KMS-11 (cell line): ENCODE data around the gene UBE2E1.

ENCODE experiments used
- H2AFZ ChIP-seq: fragments of 200-600 bp; sonication (generic); 2 replicates; pipeline ENCODE4 v1.6.1; 2016; ENCODE audit warnings: antibody characterized with exemption, mixed run types, low read depth
- H3K27ac ChIP-seq: fragments of 200-600 bp; sonication (generic); 2 replicates; pipeline ENCODE4 v1.6.1; 2016; ENCODE audit warnings: mild to moderate bottlenecking, mixed run types
- H3K27me3 ChIP-seq: fragments of 200-600 bp; sonication (generic); 2 replicates; pipeline ENCODE4 v1.6.1; 2017; ENCODE audit warnings: mild to moderate bottlenecking, low read depth, mixed run types, moderate library complexity; ENCODE audit not compliant: insufficient read depth
- H3K36me3 ChIP-seq: fragments of 200-600 bp; sonication (generic); 2 replicates; pipeline ENCODE4 v1.6.1; 2017; ENCODE audit warnings: mild to moderate bottlenecking, mixed run types; ENCODE audit not compliant: insufficient read depth
- H3K4me1 ChIP-seq: fragments of 200-600 bp; sonication (generic); 2 replicates; pipeline ENCODE4 v1.6.1; 2016; ENCODE audit warnings: mild to moderate bottlenecking, low read depth, mixed run types; ENCODE audit not compliant: poor library complexity, severe bottlenecking
- H3K4me2 ChIP-seq: fragments of 200-600 bp; sonication (generic); 2 replicates; pipeline ENCODE4 v1.7.0; 2016; ENCODE audit warnings: mild to moderate bottlenecking, mixed run types
- H3K4me3 ChIP-seq: fragments of 200-600 bp; sonication (generic); IDR thresholded peaks from 2 replicates; pipeline ENCODE4 v1.6.1; 2017; ENCODE audit warnings: low read depth, low read length, mixed read lengths; ENCODE audit not compliant: insufficient read depth
- H3K79me2 ChIP-seq: fragments of 200-600 bp; sonication (generic); 2 replicates; pipeline ENCODE4 v1.6.1; 2016; ENCODE audit warnings: low read depth, mixed run types; ENCODE audit not compliant: insufficient read depth
- H3K9ac ChIP-seq: fragments of 200-600 bp; sonication (generic); 2 replicates; pipeline ENCODE4 v1.6.1; 2016; ENCODE audit warnings: mild to moderate bottlenecking, mixed run types
- H4K20me1 ChIP-seq: fragments of 200-600 bp; sonication (generic); 2 replicates; pipeline ENCODE4 v1.6.1; 2016; ENCODE audit warnings: mild to moderate bottlenecking, mixed run types; ENCODE audit not compliant: insufficient read depth
- TF ChIP-seq, protein P1 (sequence below): fragments of 200-600 bp; sonication (generic); conservative IDR thresholded peaks from 2 replicates; pipeline ENCODE4 v1.6.1; 2017; ENCODE audit warnings: low read depth, mild to moderate bottlenecking, antibody characterized with exemption, low read length, moderate library complexity, mixed read lengths

UBE2E1 gene

DNA sequence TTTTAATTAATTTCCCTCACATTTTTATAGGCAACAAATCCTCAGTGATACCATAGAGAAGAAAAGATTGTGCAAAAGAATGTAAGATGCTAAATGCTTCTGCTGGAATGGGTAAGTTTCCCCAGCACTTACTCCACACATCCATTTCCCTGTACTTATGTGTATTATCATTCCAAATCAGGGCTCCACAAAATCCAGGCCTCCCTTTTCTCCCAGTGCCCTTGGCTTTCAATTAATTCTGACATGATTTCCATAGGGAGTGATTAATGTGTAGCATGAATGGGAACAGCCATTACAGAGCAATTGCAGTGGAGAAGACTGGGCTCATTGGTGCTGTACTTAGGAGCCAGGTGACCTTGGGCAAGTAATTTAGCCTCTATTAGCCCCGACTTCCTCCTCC lies 41.3 kb upstream of the UBE2E1 start:
- TF ChIP-seq, protein P1, sequence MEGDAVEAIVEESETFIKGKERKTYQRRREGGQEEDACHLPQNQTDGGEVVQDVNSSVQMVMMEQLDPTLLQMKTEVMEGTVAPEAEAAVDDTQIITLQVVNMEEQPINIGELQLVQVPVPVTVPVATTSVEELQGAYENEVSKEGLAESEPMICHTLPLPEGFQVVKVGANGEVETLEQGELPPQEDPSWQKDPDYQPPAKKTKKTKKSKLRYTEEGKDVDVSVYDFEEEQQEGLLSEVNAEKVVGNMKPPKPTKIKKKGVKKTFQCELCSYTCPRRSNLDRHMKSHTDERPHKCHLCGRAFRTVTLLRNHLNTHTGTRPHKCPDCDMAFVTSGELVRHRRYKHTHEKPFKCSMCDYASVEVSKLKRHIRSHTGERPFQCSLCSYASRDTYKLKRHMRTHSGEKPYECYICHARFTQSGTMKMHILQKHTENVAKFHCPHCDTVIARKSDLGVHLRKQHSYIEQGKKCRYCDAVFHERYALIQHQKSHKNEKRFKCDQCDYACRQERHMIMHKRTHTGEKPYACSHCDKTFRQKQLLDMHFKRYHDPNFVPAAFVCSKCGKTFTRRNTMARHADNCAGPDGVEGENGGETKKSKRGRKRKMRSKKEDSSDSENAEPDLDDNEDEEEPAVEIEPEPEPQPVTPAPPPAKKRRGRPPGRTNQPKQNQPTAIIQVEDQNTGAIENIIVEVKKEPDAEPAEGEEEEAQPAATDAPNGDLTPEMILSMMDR, result no peak
- Histone ChIP-seq H3K27ac (no peak overlapping the region), H4K20me1 (no peaks in the 10 kb centered on the region), H3K9ac (no peak overlapping the region), H3K4me1 (peaks cover 34% of the 10 kb centered on the region), H3K36me3 (no peaks in the 10 kb centered on the region), H2AFZ (no peak overlapping the region), H3K79me2 (no peaks in the 10 kb centered on the region), H3K4me3 (no peak overlapping the region), H3K27me3 (no peaks in the 10 kb centered on the region), H3K4me2 (no peak overlapping the region)

DNA sequence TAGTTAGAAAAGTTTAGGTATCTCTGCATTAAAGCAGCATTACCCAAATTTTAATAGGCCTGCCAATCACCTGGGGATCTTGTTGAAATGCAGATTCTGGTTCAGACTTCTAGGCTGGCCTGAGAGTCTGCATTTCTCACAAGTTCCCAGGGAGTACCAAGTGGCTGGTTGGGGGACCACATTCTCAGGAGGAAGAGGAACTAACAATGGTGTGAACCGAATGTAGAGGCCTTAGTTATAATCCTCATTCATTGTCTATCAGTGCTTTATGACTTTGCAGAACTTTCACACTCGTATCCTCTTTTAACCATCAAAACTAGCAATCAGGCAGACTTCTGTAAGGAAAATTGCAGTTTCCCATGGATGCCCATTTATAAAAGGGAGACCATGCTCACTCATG lies 38.2 kb upstream of the UBE2E1 start:
- Histone ChIP-seq H3K4me1 (peaks cover 3% of the 10 kb centered on the region), H3K4me2 (no peak overlapping the region), H2AFZ (no peak overlapping the region), H3K4me3 (no peak overlapping the region), H3K27ac (no peak overlapping the region), H3K36me3 (no peaks in the 10 kb centered on the region), H4K20me1 (no peaks in the 10 kb centered on the region), H3K79me2 (no peaks in the 10 kb centered on the region), H3K27me3 (no peaks in the 10 kb centered on the region), H3K9ac (no peak overlapping the region)
- TF ChIP-seq, protein P1, result no peak

- H3K4me1 ChIP-seq, result no peaks in the 10 kb centered on the region
- no peak overlapping the region for H3K9ac ChIP-seq
- no peaks in the 10 kb centered on the region for H3K36me3 ChIP-seq
- H3K4me2 ChIP-seq, result no peak overlapping the region
- H3K79me2 ChIP-seq, result no peaks in the 10 kb centered on the region
- H2AFZ ChIP-seq, result no peak overlapping the region
- no peaks in the 10 kb centered on the region for H4K20me1 ChIP-seq
- no peak overlapping the region for H3K4me3 ChIP-seq
- H3K27ac ChIP-seq, result no peak overlapping the region
- TF ChIP-seq, protein P1, result no peak
- no peaks in the 10 kb centered on the region for H3K27me3 ChIP-seq
Measured at GRCh38 chr3:23775254-23775909, 30.4 kb upstream of the UBE2E1 start.

DNA sequence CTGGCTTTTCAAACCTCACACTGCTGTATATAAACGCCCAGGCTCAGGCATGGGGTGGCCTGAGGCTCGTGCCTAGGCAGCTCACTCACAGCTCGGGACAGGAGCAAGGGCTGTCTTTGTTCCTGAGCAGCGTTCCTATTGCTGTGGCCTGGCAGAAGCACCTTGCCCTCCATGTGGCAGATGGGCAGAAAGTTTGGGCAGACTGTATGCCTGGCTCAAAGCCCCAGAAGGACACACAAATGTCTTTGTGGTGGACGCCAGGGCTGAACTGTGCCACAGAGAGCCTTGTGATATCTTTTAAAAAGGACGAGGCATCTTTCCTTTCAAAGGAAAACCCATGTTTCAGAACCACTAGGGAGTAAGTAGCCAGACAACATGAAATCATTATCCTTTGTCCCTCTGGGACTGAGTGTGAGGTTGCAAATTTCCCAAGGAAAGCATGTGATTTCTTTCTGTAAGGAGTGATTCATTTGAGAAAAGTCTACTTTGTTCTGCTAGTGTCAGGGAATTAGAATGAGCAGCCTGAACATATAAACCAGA lies 29.3 kb upstream of the UBE2E1 start:
- no peak overlapping the region for H3K27ac ChIP-seq

More for the DNA sequence above, 29.3 kb upstream of the UBE2E1 start:
- Histone ChIP-seq H3K4me3 (no peak overlapping the region), H4K20me1 (no peaks in the 10 kb centered on the region), H3K27me3 (no peaks in the 10 kb centered on the region), H2AFZ (no peak overlapping the region), H3K36me3 (no peaks in the 10 kb centered on the region), H3K79me2 (no peaks in the 10 kb centered on the region), H3K4me1 (no peaks in the 10 kb centered on the region), H3K4me2 (no peak overlapping the region), H3K9ac (no peak overlapping the region)
- TF ChIP-seq, protein P1, result no peak
